Ishikawa (cell line): Measurements from ENCODE around the gene SHB.

Source experiments
- EP300 ChIP-seq: IDR thresholded peaks from 2 replicates; pipeline ENCODE4 v1.6.1; 2012; ENCODE audit warnings: borderline replicate concordance
- MAX ChIP-seq: IDR thresholded peaks from 2 replicates; pipeline ENCODE4 v1.6.1; 2012
- RAD21 ChIP-seq: IDR thresholded peaks from 2 replicates; pipeline ENCODE4 v1.6.1; 2012; ENCODE audit warnings: low read depth
- TAF1 ChIP-seq: IDR thresholded peaks from 2 replicates; pipeline ENCODE4 v1.6.1; 2012; ENCODE audit warnings: low read depth, mild to moderate bottlenecking
- TEAD4 ChIP-seq: IDR thresholded peaks from 2 replicates; pipeline ENCODE4 v1.6.1; 2012
- ZBTB7A ChIP-seq: IDR thresholded peaks from 2 replicates; pipeline ENCODE4 v1.6.1; 2012; ENCODE audit warnings: low read depth

DNA sequence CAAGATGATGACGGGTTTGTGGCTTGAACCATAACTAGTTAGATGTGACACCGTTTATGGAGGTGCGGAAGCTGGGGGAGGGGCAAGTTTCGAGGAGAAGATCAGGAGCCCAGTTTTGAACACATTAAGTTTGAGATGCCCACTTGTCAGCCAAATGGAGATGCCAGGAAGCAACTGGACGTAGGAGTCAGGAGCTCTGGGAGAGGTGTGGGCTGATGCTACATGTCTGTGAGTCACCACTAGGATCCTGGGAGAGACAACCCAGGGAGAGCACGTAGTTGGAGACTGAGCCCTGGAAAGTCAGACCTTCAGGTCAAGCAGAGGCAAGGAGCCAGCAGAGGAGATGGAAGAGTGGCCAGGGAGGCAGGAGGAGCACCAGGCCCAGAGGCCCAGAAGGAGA lies 116.3 kb downstream of the SHB start:
- no peak for TF ChIP-seq TAF1
- TF ChIP-seq TEAD4 = no peak
- no peak for TF ChIP-seq MAX
- TF ChIP-seq EP300 = no peak
- no peak for TF ChIP-seq RAD21
- no peak for TF ChIP-seq ZBTB7A
